Lung (tissue), 12 donors: Measurements from ENCODE around the gene PPP1R36. TPM values are rescaled to one million over a fixed set of nuclear protein-coding genes. Genes with fewer than 3 reads are reported as not detected.

Experiments used
- ATAC-seq: fragments of 200-7000 bp; cut with Tn5 transposase; one replicate; pipeline ENCODE4 v1.9.1; 2020; ENCODE audit warnings: moderate number of reproducible peaks; ENCODE audit not compliant: insufficient read depth, low FRiP score
- DNase-seq, 3 donors: peaks; one replicate each; pipeline ENCODE4 v3.0.0-alpha.2; 2013 to 2017
- H3K27ac ChIP-seq, 2 donors: one replicate each; pipeline ENCODE4 v1.5.1; 2013; ENCODE audit warnings: mild to moderate bottlenecking in 2 of 2, moderate library complexity in 2 of 2, control low read depth in 1 of 2, inconsistent platforms in 1 of 2, low read depth in 1 of 2, low read length in 1 of 2
- H3K27me3 ChIP-seq, 3 donors: one replicate each; pipeline ENCODE4 v1.5.1; 2013; ENCODE audit warnings: low read length in 2 of 3; ENCODE audit not compliant: control insufficient read depth in 3 of 3, insufficient read depth in 3 of 3
- H3K36me3 ChIP-seq, 4 donors: one replicate each; pipeline ENCODE4 v1.5.1; 2013; ENCODE audit warnings: low read length in 4 of 4, mild to moderate bottlenecking in 1 of 4, moderate library complexity in 1 of 4; ENCODE audit not compliant: control insufficient read depth in 4 of 4, insufficient read depth in 4 of 4
- H3K4me1 ChIP-seq, 5 donors: one replicate each; pipeline ENCODE4 v1.5.1; 2013; ENCODE audit warnings: low read length in 5 of 5, mild to moderate bottlenecking in 2 of 5, moderate library complexity in 1 of 5; ENCODE audit not compliant: control insufficient read depth in 5 of 5, insufficient read depth in 5 of 5
- H3K4me3 ChIP-seq: one replicate; pipeline ENCODE4 v1.5.1; 2013; ENCODE audit warnings: mild to moderate bottlenecking, control low read depth, moderate library complexity
- H3K9ac ChIP-seq, 2 donors: one replicate each; pipeline ENCODE4 v1.5.1; 2013; ENCODE audit warnings: low read length in 2 of 2, control low read depth in 1 of 2; ENCODE audit not compliant: insufficient read depth in 1 of 2
- H3K9me3 ChIP-seq, 4 donors: one replicate each; pipeline ENCODE4 v1.5.1; 2013; ENCODE audit warnings: low read length in 3 of 4, mild to moderate bottlenecking in 1 of 4, moderate library complexity in 1 of 4; ENCODE audit not compliant: control insufficient read depth in 4 of 4, insufficient read depth in 3 of 4
- CTCF ChIP-seq: IDR thresholded peaks from 2 replicates; pipeline ENCODE4 v1.5.1; 2012; ENCODE audit warnings: mild to moderate bottlenecking; ENCODE audit errors: control extremely low read depth, extremely low read depth
- WGBS, 2 donors: extraction: QIAGEN DNeasy Blood & Tissue Kit; methylation state at CpG; one replicate each; pipeline ENCODE4 v1.1.7; 2013; 5-methylcytosine and 5-hydroxymethylcytosine counted together
- polyA plus RNA-seq, 2 donors: library from polyadenylated mRNA; stranded (reverse); fragments of 200-250 nt; gene quantifications; one replicate each; pipeline ENCODE4 v1.2.1, GENCODE V29; 2013
- total RNA-seq, 2 donors: library from RNA; depleted of rRNA in 1 of 2; stranded (reverse); fragments of >200 nt in 1 of 2; gene quantifications; one replicate each; pipeline ENCODE4 v1.2.1, GENCODE V29; 2014 to 2021
- donor health status: control.
- donor health status: control.
- donor health status: Bipolar disorder and iron deficiency.
- donor health status: healthy.
- donor health status: DM: yes; HTN: yes; CAD: no.

The PPP1R36 gene
- total and polyA plus RNA-seq, 4 donors = 1.2 to 3.1 (median 1.9) TPM

- H3K27ac ChIP-seq = no peak overlapping the region
- ATAC-seq = no peak
- H3K4me3 ChIP-seq = no peak overlapping the region
- peak in 1 of 3 donors; percentile 19 for DNase-seq
- no peak for TF ChIP-seq CTCF
- H3K9ac ChIP-seq = no peak overlapping the region
- no peaks in the 10 kb centered on the region for H3K36me3 ChIP-seq
- 61 to 62% methylated on average over 2 of the region's 2 CpGs for WGBS, 2 donors
- H3K9me3 ChIP-seq = no peaks in the 10 kb centered on the region
- H3K27me3 ChIP-seq = no peaks in the 10 kb centered on the region
- H3K4me1 ChIP-seq = peaks cover 0 to 4% (median 2%) of the 10 kb centered on the region in 5 donors
Measured at GRCh38 chr14:64561631-64562030, 11.9 kb downstream of the PPP1R36 start.

- H3K4me1 ChIP-seq = peaks cover 0 to 4% (median 4%) of the 10 kb centered on the region in 5 donors
- no peaks in the 10 kb centered on the region for H3K36me3 ChIP-seq
- no peaks in the 10 kb centered on the region for H3K9me3 ChIP-seq
- H3K27ac ChIP-seq = no peak overlapping the region
- no peak for TF ChIP-seq CTCF
- no peaks in the 10 kb centered on the region for H3K27me3 ChIP-seq
- H3K9ac ChIP-seq = no peak overlapping the region
- DNase-seq (peak; percentile 16 to 73 (median 49)), ATAC-seq (no peak)
- H3K4me3 ChIP-seq = no peak overlapping the region
Measured at GRCh38 chr14:64562436-64562835, 12.7 kb downstream of the PPP1R36 start.

- Histone ChIP-seq H3K9me3 (no peaks in the 10 kb centered on the region), H3K4me1 (peaks cover 0 to 5% (median 4%) of the 10 kb centered on the region in 5 donors), H3K9ac (no peak overlapping the region), H3K4me3 (no peak overlapping the region), H3K27me3 (no peaks in the 10 kb centered on the region), H3K27ac (no peak overlapping the region), H3K36me3 (no peaks in the 10 kb centered on the region)
- 73 to 78% methylated on average over 6 of the region's 6 CpGs for WGBS, 2 donors
- TF ChIP-seq CTCF = no peak
- DNase-seq (no peak), ATAC-seq (no peak)
Measured at GRCh38 chr14:64563696-64564095, 13.9 kb downstream of the PPP1R36 start.

GRCh38 chr14:64566651-64567122 lies 16.9 kb downstream of the PPP1R36 start:
- H3K9ac ChIP-seq = no peak overlapping the region
- H3K27me3 ChIP-seq = no peaks in the 10 kb centered on the region
- no peak overlapping the region for H3K27ac ChIP-seq
- WGBS, 2 donors = 42 to 47% methylated on average over 5 of the region's 5 CpGs
- ATAC-seq = no peak
- no peaks in the 10 kb centered on the region for H3K9me3 ChIP-seq
- no peaks in the 10 kb centered on the region for H3K36me3 ChIP-seq
- H3K4me1 ChIP-seq = peaks cover 0 to 15% (median 3%) of the 10 kb centered on the region in 5 donors
- peak; percentile 14 to 42 (median 37) for DNase-seq
- no peak for TF ChIP-seq CTCF
- no peak overlapping the region for H3K4me3 ChIP-seq
